ENCODE results near the gene CELF4.

CELF4 gene

GRCh38 chr18:37402735-37403099 is 162.9 kb downstream of the CELF4 start:
- TF ChIP-seq CTCF (IDR thresholded peaks at IDR 0.05; ENCODE audit: poor library complexity, severe bottlenecking): no peak
- Histone ChIP-seq H3K36me3 (ENCODE audit: low read depth) (no peaks in the 10 kb centered on the region), H3K4me1 (ENCODE audit: insufficient read depth, poor library complexity, severe bottlenecking) (peaks cover 9% of the 10 kb centered on the region), H3K27ac (ENCODE audit: poor library complexity, severe bottlenecking) (peak overlapping the region; percentile 20), H3K27me3 (ENCODE audit: insufficient read depth, poor library complexity, severe bottlenecking) (no peaks in the 10 kb centered on the region), H3K9me3 (ENCODE audit: severe bottlenecking) (no peaks in the 10 kb centered on the region), H3K4me3 (ENCODE audit: severe bottlenecking) (no peak overlapping the region)
- DNase-seq (ENCODE audit: low spot score): no peak
- peak; percentile 18; the same call in 1 of the 3 replicates for ATAC-seq (ENCODE audit: low read depth)

- Histone ChIP-seq H3K4me3 (ENCODE audit: severe bottlenecking) (no peak overlapping the region), H3K9me3 (ENCODE audit: severe bottlenecking) (no peaks in the 10 kb centered on the region), H3K36me3 (ENCODE audit: low read depth) (no peaks in the 10 kb centered on the region), H3K27me3 (ENCODE audit: insufficient read depth, poor library complexity, severe bottlenecking) (no peaks in the 10 kb centered on the region), H3K27ac (ENCODE audit: poor library complexity, severe bottlenecking) (no peak overlapping the region), H3K4me1 (ENCODE audit: insufficient read depth, poor library complexity, severe bottlenecking) (peaks cover 9% of the 10 kb centered on the region)
- no peak for TF ChIP-seq CTCF (IDR thresholded peaks at IDR 0.05; ENCODE audit: poor library complexity, severe bottlenecking)
- ATAC-seq (ENCODE audit: low read depth) (no peak), DNase-seq (ENCODE audit: low spot score) (no peak)
Observed at GRCh38 chr18:37400802-37401201, 164.8 kb downstream of the CELF4 start.

- peaks cover 2% of the 10 kb centered on the region for H3K27me3 ChIP-seq (ENCODE audit: insufficient read depth, poor library complexity, severe bottlenecking)
- H3K4me3 ChIP-seq (ENCODE audit: severe bottlenecking): no peak overlapping the region
- DNase-seq (ENCODE audit: low spot score) (no peak), ATAC-seq (ENCODE audit: low read depth) (no peak)
- H3K36me3 ChIP-seq (ENCODE audit: low read depth): no peaks in the 10 kb centered on the region
- peaks cover 8% of the 10 kb centered on the region for H3K4me1 ChIP-seq (ENCODE audit: insufficient read depth, poor library complexity, severe bottlenecking)
- H3K9me3 ChIP-seq (ENCODE audit: severe bottlenecking): no peaks in the 10 kb centered on the region
- no peak overlapping the region for H3K27ac ChIP-seq (ENCODE audit: poor library complexity, severe bottlenecking)
- no peak for TF ChIP-seq CTCF (IDR thresholded peaks at IDR 0.05; ENCODE audit: poor library complexity, severe bottlenecking)
Observed at GRCh38 chr18:37398248-37398920, 167.2 kb downstream of the CELF4 start.

- Histone ChIP-seq H3K27me3 (ENCODE audit: insufficient read depth, poor library complexity, severe bottlenecking) (peaks cover 8% of the 10 kb centered on the region), H3K36me3 (ENCODE audit: low read depth) (no peaks in the 10 kb centered on the region), H3K4me1 (ENCODE audit: insufficient read depth, poor library complexity, severe bottlenecking) (peaks cover 2% of the 10 kb centered on the region), H3K4me3 (ENCODE audit: severe bottlenecking) (no peak overlapping the region), H3K9me3 (ENCODE audit: severe bottlenecking) (no peaks in the 10 kb centered on the region), H3K27ac (ENCODE audit: poor library complexity, severe bottlenecking) (no peak overlapping the region)
- ATAC-seq (ENCODE audit: low read depth): no peak
- no peak for DNase-seq (ENCODE audit: low spot score)
- TF ChIP-seq CTCF (IDR thresholded peaks at IDR 0.05; ENCODE audit: poor library complexity, severe bottlenecking): no peak
Observed at GRCh38 chr18:37397814-37398213, 167.8 kb downstream of the CELF4 start.

- DNase-seq (ENCODE audit: low spot score) (no peak), ATAC-seq (ENCODE audit: low read depth) (no peak)
- Histone ChIP-seq H3K4me3 (ENCODE audit: severe bottlenecking) (no peak overlapping the region), H3K36me3 (ENCODE audit: low read depth) (no peaks in the 10 kb centered on the region), H3K4me1 (ENCODE audit: insufficient read depth, poor library complexity, severe bottlenecking) (no peaks in the 10 kb centered on the region), H3K27me3 (ENCODE audit: insufficient read depth, poor library complexity, severe bottlenecking) (peaks cover 9% of the 10 kb centered on the region), H3K27ac (ENCODE audit: poor library complexity, severe bottlenecking) (no peak overlapping the region), H3K9me3 (ENCODE audit: severe bottlenecking) (no peaks in the 10 kb centered on the region)
- TF ChIP-seq CTCF (IDR thresholded peaks at IDR 0.05; ENCODE audit: poor library complexity, severe bottlenecking): no peak
Observed at GRCh38 chr18:37396971-37397720, 168.5 kb downstream of the CELF4 start.

Measured in RWPE2 (cell line).